GM12892 (cell line): ENCODE data around the gene TNFSF13.

Source experiments
- POLR2A ChIP-seq: IDR thresholded peaks from 2 replicates; pipeline ENCODE4 v1.6.1; 2011; ENCODE audit warnings: low read depth, low read length, control low read depth
- POLR2AphosphoS5 ChIP-seq: IDR thresholded peaks from 2 replicates; pipeline ENCODE4 v1.6.1; 2011; ENCODE audit warnings: low read depth, low read length, control low read depth

DNA sequence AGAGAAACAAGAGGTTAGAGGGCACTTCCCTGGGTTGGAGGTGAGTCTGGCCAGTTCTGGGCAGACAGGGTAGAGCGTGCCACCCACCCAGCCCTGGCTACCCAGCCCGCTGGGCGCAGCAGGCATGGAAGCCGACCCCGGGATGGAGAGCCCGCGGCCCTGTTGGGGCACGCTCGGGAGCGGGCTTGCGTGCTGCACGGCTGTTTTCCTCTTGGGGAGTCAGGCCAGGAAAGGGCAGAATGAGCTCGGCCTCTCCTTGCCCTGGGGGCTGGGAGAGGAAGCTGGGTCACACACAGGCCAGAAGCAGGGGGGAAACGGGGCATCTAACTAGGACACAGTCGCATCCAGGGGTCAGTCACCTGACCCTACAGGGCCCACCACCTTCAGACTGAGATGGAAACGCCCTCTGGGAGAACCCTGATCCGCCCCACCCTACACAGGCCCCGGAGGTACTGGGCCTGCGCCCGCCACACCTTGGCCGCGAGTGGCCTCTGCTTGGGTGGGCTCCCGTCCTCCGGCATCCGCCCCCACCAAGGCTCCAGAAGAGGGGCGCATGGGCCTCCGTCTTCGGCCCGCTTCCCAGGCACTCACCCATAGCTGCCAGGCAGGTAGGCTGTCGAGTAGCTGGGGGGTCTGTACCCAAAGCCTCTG lies 30.1 kb downstream of the TNFSF13 start:
- TF ChIP-seq POLR2A, result no peak
- TF ChIP-seq POLR2AphosphoS5, result no peak; the same call in 1 of the 2 replicates
